Measurements from ENCODE around the gene PRDX6.
"Not testable (repeated sequence)": the region's sequence is repeated elsewhere in the genome, so short reads cannot be mapped to it uniquely, and the experiment has no call there.

Gene PRDX6

GRCh38 chr1:173488001-173488400 is 10.9 kb downstream of the PRDX6 start:
- no peak for TF ChIP-seq CTCF (IDR thresholded peaks at IDR 0.05; ENCODE audit: low read depth, low read length)
- DNase-seq (ENCODE audit: extremely low read depth, low read depth) = no peak

- no peak for TF ChIP-seq CTCF (IDR thresholded peaks at IDR 0.05; ENCODE audit: low read depth, low read length)
- no peak for DNase-seq (ENCODE audit: extremely low read depth, low read depth)
These were observed 12.0 kb downstream of the PRDX6 start for GRCh38 chr1:173489149-173489600.

- no peak for DNase-seq (ENCODE audit: extremely low read depth, low read depth)
- no peak for TF ChIP-seq CTCF (IDR thresholded peaks at IDR 0.05; ENCODE audit: low read depth, low read length)
These were observed 12.8 kb downstream of the PRDX6 start for GRCh38 chr1:173489929-173490328.

- no peak for DNase-seq (ENCODE audit: extremely low read depth, low read depth)
- TF ChIP-seq CTCF (IDR thresholded peaks at IDR 0.05; ENCODE audit: low read depth, low read length) = no peak
These were observed 14.4 kb downstream of the PRDX6 start for GRCh38 chr1:173491508-173491907.

- not testable (repeated sequence) for DNase-seq (ENCODE audit: extremely low read depth, low read depth)
These were observed 16.0 kb downstream of the PRDX6 start for GRCh38 chr1:173493125-173493524.

GRCh38 chr1:173495609-173496267 is 18.6 kb downstream of the PRDX6 start:
- TF ChIP-seq CTCF (IDR thresholded peaks at IDR 0.05; ENCODE audit: low read depth, low read length) = no peak

GRCh38 chr1:173496757-173497320 is 19.7 kb downstream of the PRDX6 start:
- no peak for DNase-seq (ENCODE audit: extremely low read depth, low read depth)
- no peak for TF ChIP-seq CTCF (IDR thresholded peaks at IDR 0.05; ENCODE audit: low read depth, low read length)

More at GRCh38 chr1:173495609-173496267, 18.6 kb downstream of the PRDX6 start:
- DNase-seq (ENCODE audit: extremely low read depth, low read depth) = no peak

GRCh38 chr1:173499729-173500128 is 22.6 kb downstream of the PRDX6 start:
- no peak for DNase-seq (ENCODE audit: extremely low read depth, low read depth)
- TF ChIP-seq CTCF (IDR thresholded peaks at IDR 0.05; ENCODE audit: low read depth, low read length) = no peak

All from AG09319 (cell line).